Activated naive CD4-positive, alpha-beta T cell treated with anti-CD3 and anti-CD28 coated beads, Interleukin-2, amount 50 U/mL, for 24 hours (primary cell): ENCODE data around the gene GNG7.

Source experiments
- H3K27ac Mint-ChIP-seq: one replicate; pipeline ENCODE4 v1.8.0; 2021; ENCODE audit warnings: mild to moderate bottlenecking, mixed read lengths
- H3K27me3 Mint-ChIP-seq: one replicate; pipeline ENCODE4 v1.8.0; 2021; ENCODE audit warnings: mixed read lengths
- H3K36me3 Mint-ChIP-seq: one replicate; pipeline ENCODE4 v1.8.0; 2021; ENCODE audit warnings: mixed read lengths
- H3K4me1 Mint-ChIP-seq: one replicate; pipeline ENCODE4 v1.8.0; 2021; ENCODE audit warnings: mixed read lengths
- H3K4me3 Mint-ChIP-seq: one replicate; pipeline ENCODE4 v1.8.0; 2021; ENCODE audit warnings: mild to moderate bottlenecking, mixed read lengths
- H3K9me3 Mint-ChIP-seq: one replicate; pipeline ENCODE4 v1.8.0; 2021; ENCODE audit warnings: mixed read lengths

GNG7 gene

DNA sequence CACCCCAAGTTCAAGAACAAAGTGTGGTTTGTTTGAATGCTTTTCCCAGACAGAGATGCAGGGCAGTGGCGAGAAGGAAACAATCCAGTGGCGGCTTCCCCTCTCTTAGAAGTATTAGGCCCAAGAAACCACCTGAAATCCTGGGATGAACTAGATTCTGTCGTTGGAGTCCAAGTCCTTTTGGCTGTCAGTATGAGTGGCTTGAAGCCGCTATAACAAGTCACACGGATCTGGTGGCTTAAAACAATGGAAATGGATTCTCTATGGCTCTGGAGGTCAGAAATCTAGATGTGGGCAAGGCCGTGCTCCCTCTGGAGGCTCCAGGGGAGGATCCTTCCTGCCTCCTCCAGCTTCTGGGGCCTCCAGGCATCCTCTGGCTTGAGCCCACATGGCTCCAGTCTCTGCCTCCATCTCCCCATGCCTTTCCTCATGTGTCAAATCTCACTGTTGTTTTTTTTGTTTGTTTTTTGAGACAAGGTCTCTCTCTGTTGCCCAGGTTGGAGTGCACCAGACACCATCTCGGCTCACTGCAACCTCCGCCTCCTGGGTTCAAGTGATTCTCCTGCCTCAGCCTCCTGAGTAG is 97.7 kb downstream of the GNG7 start:
- H3K36me3 Mint-ChIP-seq, result peaks cover 1% of the 10 kb centered on the region
- H3K27me3 Mint-ChIP-seq, result no peaks in the 10 kb centered on the region
- H3K4me1 Mint-ChIP-seq, result peaks cover 21% of the 10 kb centered on the region
- H3K4me3 Mint-ChIP-seq, result no peak overlapping the region
- H3K9me3 Mint-ChIP-seq, result no peaks in the 10 kb centered on the region
- no peak overlapping the region for H3K27ac Mint-ChIP-seq

DNA sequence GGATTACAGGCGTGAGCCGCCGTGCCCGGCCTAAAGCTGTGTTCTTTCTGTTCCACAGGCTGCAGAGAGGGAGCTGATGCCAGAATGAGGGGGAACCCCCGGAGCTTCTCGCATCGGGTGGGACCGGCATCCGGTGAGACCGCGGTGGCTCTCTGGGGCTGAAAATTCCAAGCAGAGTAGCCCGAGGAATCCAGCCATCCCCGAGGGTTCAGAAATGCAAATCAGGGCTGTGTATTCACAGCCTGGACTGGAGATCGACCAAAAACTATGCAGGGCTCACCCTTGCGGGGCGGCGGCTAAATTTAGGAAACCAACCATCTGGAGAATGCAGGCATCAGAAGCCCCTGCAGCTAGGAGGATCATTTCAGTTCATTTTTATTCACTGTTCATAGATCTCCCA is 99.2 kb downstream of the GNG7 start:
- H3K4me3 Mint-ChIP-seq, result no peak overlapping the region
- H3K27ac Mint-ChIP-seq, result no peak overlapping the region
- H3K36me3 Mint-ChIP-seq, result peaks cover 1% of the 10 kb centered on the region
- peaks cover 19% of the 10 kb centered on the region for H3K4me1 Mint-ChIP-seq
- H3K27me3 Mint-ChIP-seq, result no peaks in the 10 kb centered on the region
- no peaks in the 10 kb centered on the region for H3K9me3 Mint-ChIP-seq

DNA sequence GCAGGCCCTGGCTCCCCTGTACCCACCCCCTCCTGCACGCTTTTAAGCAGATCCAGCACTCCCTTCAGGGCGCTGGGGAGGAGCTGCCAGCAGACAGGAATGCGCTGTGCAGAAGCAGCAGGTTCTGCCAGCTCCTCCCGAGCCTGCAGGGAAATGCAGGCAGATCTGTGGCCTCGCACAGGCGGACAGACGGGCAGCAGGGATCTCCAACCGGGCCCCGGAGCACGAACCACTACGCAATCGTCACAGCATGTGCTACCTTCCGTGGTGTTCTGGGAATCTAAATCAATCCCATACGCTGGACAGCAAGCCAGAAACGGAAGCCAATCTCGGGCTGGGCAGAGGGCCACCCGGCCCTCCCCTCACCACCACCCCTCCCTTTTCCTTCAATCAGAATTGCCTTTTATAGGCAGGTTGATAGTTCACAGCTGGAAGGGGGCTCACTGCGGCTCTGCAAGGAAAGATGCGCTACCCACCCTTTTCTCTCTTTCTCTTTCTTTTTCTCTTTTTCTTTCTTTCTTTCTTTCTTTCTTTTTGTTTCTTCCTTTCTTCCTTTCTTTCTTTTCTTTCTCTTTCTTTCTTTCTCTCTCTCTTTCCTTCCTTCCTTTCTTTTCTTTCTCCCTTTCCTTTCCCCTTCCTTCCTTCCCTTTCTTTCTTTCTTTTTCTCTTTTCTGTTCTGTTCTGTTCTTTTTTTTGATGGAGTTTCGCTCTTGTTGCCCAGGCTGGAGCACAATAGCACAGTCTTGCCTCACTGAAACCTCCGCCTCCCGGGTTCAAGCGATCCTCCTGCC is 99.9 kb downstream of the GNG7 start:
- H3K4me3 Mint-ChIP-seq, result no peak overlapping the region
- H3K4me1 Mint-ChIP-seq, result peaks cover 12% of the 10 kb centered on the region
- H3K27ac Mint-ChIP-seq, result no peak overlapping the region
- H3K9me3 Mint-ChIP-seq, result no peaks in the 10 kb centered on the region
- peaks cover 1% of the 10 kb centered on the region for H3K36me3 Mint-ChIP-seq
- no peaks in the 10 kb centered on the region for H3K27me3 Mint-ChIP-seq

DNA sequence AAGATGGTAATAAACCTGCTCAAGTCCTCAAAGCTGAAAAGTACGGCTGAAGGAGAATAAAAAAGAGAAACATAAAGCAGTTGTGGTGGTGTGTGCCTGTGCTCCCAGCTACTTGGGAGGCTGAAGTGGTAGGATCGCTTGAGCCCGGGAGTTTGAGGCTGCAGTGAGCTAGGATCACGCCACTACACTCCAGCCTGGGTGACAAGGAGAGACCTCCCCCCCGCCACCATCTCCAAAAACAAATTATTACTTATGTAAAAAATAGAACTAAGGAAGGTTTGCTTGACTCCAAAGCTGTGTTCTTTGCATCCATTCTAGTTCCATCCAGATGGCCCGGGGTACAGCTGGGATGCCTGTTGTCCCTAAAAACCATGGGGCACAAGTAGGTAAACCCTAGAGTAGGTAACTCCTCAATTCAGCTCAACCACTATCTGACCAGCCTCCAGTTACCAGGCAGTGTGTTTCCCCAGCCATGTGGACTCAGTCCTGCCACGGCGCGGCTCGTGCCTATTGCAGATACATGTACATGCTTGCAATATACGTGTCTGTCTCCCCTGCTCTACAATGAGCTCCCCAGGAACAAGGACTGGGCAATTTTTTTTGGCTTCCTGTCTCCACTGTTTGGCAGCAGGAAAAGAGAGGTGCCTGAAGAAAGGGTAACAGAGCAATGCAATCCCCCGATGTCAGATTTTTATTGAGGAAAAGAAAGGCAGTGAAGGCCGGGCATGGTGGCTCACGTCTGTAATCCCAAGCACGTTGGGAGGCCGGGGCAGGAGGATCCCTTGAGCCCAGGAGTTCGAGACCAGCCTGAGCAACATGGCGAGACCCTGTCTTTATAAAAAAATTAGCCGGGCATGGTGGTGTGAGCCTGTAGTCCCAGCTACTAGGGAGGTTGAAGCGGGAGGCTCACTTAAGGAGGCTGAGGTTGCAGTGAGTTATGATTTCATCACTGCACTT is 101.3 kb downstream of the GNG7 start:
- H3K27ac Mint-ChIP-seq, result no peak overlapping the region
- H3K36me3 Mint-ChIP-seq, result peaks cover 1% of the 10 kb centered on the region
- H3K9me3 Mint-ChIP-seq, result no peaks in the 10 kb centered on the region
- H3K27me3 Mint-ChIP-seq, result no peaks in the 10 kb centered on the region
- H3K4me1 Mint-ChIP-seq, result peaks cover 11% of the 10 kb centered on the region
- no peak overlapping the region for H3K4me3 Mint-ChIP-seq

DNA sequence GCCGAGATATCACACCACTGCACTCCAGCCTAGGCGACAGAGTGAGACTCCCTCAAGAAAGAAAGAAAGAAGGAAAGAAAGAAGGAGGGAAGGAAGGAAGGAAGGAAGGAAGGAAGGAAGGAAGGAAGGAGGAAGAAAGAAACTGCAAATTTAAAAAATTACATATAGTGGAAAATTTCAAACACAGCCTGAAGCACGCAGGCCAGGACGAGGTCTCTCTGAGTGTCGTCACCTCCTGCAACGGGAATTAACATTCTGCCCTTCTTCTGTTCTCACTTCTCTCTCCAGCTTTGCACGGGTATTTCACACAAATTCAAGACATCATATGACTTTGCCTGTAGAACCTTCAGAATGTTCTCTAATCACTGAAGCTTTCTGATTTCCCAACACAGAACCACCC is 108.2 kb downstream of the GNG7 start:
- no peak overlapping the region for H3K27ac Mint-ChIP-seq
- no peaks in the 10 kb centered on the region for H3K27me3 Mint-ChIP-seq
- H3K4me1 Mint-ChIP-seq, result peaks cover 8% of the 10 kb centered on the region
- H3K9me3 Mint-ChIP-seq, result no peaks in the 10 kb centered on the region
- H3K4me3 Mint-ChIP-seq, result no peak overlapping the region
- H3K36me3 Mint-ChIP-seq, result no peaks in the 10 kb centered on the region

DNA sequence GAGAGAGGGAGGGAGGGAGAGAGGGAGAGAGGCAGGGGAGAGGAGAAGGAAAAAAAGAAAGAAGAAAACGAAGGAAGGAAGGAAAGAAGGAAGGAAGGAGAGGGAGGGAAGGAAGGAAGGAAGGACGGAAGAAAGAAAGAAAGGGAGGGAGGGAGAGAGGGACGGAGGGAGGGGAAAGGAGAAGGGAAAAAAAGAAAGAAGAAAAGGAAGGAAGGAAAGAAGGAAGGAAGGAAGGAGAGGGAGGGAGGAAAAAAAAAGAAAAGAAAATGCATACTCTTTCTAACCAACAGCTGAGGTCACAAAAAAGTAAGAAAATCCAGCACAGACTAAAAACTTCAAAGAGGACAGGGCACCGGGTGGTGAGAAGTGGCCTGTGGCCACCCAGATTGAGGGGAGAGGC is 109.7 kb downstream of the GNG7 start:
- H3K27me3 Mint-ChIP-seq, result no peaks in the 10 kb centered on the region
- no peaks in the 10 kb centered on the region for H3K4me1 Mint-ChIP-seq
- no peaks in the 10 kb centered on the region for H3K9me3 Mint-ChIP-seq
- H3K36me3 Mint-ChIP-seq, result no peaks in the 10 kb centered on the region
- no peak overlapping the region for H3K27ac Mint-ChIP-seq
- no peak overlapping the region for H3K4me3 Mint-ChIP-seq

DNA sequence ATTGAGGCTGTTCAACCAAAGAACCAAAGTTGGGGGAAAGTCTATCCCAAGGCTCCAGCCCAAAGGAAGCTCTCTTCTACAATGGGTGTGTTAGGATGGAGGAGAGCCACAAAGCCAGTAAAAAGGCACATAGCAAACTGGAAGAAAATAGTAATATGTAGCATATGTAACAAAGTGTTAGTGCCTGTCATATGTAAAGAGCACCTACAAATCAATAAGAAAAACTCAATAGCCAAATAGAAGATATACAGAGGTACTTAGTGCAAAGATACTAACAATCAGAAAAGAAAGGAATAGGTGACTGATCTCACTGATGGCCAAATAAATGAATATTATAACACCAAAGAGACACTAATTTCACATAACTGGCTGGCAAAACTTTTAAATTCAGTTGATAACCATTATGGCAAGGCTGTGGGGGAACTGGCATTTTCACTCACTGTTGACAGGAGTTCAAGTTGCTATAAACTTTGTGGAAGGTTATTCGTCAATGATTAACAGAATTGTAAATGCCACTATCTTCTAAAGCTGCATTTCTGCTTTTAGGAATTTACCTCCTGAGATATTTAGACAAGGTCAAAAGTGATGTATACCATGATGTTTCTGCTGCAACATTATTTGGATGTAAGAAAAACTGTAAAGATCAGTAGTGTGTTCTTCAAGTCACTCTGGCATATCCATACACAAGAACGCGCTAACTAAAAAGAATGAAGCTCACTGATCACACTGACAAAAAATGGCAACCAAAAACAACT is 110.8 kb downstream of the GNG7 start:
- no peaks in the 10 kb centered on the region for H3K4me1 Mint-ChIP-seq
- H3K27me3 Mint-ChIP-seq, result no peaks in the 10 kb centered on the region
- H3K9me3 Mint-ChIP-seq, result no peaks in the 10 kb centered on the region

DNA sequence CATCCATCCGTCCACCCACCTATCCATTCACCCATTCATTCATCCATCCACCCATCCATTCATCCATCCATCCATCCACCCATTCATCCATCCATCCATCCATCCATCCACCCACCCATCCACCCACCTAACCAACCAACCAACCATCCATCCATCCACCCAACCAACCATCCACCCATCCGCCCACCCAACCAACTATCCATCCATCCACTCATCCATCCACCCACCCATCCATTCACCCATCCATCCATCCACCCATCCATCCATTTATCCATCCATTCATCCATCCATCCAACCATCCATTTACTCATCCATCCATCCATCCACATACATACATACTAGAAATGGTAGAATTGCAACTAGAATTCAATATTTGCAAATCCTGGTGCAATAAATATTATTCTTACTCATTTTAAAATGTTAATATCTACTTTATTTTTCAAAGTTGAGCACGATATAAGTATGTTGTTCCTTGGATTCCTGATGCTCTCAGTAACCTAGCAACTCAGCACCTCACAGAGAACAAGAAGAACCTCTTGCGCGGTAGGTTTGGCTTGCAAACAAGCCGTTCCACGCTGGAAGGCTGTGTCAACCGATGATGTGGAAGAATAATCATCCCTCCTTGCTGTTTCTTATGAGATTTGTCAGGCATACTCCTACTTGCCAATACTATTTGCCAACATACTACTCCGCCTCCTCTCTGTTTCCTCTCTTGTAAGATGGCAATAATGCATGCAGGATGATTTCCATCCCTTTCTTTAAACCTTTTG is 111.7 kb downstream of the GNG7 start:
- H3K27ac Mint-ChIP-seq, result no peak overlapping the region
- H3K27me3 Mint-ChIP-seq, result no peaks in the 10 kb centered on the region
- H3K36me3 Mint-ChIP-seq, result no peaks in the 10 kb centered on the region
- H3K4me3 Mint-ChIP-seq, result no peak overlapping the region
- H3K9me3 Mint-ChIP-seq, result no peaks in the 10 kb centered on the region
- H3K4me1 Mint-ChIP-seq, result no peaks in the 10 kb centered on the region

More for the DNA sequence above, 110.8 kb downstream of the GNG7 start:
- no peak overlapping the region for H3K4me3 Mint-ChIP-seq
- no peaks in the 10 kb centered on the region for H3K36me3 Mint-ChIP-seq
- H3K27ac Mint-ChIP-seq, result no peak overlapping the region

DNA sequence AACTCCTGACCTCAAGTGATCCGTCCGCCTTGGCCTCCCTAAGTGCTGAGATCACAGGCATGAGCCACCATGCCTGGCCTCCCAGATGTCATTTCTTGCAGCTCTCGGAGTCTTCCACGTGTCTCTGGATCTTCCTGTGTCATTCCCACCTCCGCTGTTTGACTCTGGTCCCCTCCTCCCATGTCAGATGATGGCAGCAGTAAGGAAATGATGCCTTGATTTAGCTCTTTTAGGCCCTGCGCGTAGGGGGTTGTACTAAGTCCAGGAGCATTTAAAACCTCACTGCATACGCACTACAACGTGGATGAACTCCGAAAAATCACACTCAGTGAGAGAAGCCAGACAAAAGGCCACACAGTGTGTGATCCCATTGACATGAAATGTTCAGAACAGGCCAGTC is 113.1 kb downstream of the GNG7 start:
- Mint-ChIP-seq H3K36me3 (no peaks in the 10 kb centered on the region), H3K4me3 (no peak overlapping the region), H3K27me3 (no peaks in the 10 kb centered on the region), H3K4me1 (no peaks in the 10 kb centered on the region), H3K27ac (no peak overlapping the region), H3K9me3 (no peaks in the 10 kb centered on the region)

DNA sequence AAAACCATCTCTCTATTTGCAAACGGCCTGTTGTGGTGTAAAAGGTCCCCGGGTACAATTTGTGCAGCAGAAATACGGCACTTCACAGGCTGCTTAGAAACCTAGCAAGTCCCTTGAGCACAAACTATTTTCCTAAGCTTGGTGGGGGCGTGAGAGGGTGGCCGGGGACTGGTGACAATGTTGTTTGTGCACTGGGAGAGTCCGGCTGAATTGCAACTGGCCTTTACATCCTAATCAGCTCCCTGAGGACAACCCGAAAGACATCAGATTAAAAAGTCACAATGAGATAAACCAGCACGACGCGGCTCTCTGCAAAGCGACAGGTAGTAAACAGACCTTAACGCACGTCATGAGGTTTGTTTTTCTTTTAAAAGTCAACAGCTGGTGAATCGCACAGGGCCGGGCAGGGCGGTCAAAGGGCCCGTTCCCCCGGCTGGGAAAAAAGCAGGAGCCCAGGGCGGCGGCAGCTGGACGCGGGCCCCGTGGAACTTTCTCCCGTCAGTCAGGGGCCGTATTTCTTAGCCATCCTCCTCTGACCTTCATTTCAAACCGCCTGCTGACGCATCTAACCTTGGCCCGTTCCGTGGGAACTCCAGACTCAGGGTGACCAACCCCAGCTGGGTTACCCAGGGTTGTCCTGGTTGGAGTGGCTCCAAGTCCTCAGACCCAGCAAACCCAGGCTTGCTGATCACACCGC is 114.3 kb downstream of the GNG7 start:
- Mint-ChIP-seq H3K36me3 (no peaks in the 10 kb centered on the region), H3K27ac (no peak overlapping the region), H3K27me3 (no peaks in the 10 kb centered on the region), H3K9me3 (no peaks in the 10 kb centered on the region), H3K4me3 (no peak overlapping the region), H3K4me1 (no peaks in the 10 kb centered on the region)

DNA sequence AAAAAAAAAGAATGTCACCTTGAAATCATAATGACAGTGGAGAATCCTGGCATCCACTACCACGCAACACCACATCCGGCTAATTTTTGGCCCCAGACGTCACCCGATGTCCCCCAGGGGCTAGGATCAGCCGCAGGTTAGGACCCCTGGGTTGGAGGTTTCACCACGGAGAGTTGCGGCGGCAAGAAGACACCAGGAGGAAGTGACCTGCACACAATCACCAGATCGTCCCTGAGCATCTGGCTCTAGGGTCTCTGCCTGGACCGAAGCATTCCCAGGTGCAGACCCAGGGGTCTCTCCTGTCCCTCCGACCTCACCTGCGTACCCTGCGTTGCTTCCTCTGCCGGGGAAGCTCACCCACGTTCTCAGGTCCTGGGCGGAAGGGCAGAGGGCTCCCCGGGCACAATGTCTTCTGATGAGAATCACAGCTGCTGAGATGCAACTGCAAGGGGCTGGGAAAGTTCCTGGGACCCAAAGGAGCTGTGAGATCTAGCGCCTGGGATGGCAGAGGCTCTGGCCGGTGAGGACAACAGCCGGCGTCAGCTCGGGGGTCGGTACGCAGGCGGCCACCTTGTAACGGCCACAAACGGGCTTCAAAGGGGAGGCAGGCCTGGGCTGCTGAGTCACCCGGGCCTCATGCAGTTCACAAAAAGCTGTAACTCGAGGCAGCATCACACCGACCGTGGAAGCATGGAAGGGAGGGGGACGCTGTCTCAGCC is 115.3 kb downstream of the GNG7 start:
- no peaks in the 10 kb centered on the region for H3K27me3 Mint-ChIP-seq
- H3K9me3 Mint-ChIP-seq, result no peaks in the 10 kb centered on the region
- no peak overlapping the region for H3K27ac Mint-ChIP-seq
- H3K36me3 Mint-ChIP-seq, result no peaks in the 10 kb centered on the region
- H3K4me3 Mint-ChIP-seq, result no peak overlapping the region
- no peaks in the 10 kb centered on the region for H3K4me1 Mint-ChIP-seq

DNA sequence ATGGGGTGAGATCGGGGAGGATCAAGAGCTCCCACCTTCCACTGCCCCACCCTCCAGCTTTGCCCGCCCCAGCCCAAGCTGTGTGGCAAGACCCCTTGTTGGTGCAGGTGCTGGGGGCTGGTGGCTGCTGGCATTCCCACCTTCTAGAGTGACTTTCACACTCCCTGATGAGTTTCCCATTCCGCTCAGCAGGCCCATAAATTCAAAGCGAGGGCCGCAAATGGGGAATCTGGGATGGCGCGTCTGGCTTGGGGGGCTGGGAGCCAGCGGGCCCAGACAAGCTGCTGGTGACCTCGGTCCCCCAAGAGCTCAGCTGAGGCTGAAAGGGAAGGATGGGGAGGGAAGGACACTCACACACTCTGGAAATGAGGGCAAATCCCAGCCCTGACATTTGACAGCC is 116.3 kb downstream of the GNG7 start:
- Mint-ChIP-seq H3K4me1 (no peaks in the 10 kb centered on the region), H3K4me3 (no peak overlapping the region), H3K27ac (no peak overlapping the region)

DNA sequence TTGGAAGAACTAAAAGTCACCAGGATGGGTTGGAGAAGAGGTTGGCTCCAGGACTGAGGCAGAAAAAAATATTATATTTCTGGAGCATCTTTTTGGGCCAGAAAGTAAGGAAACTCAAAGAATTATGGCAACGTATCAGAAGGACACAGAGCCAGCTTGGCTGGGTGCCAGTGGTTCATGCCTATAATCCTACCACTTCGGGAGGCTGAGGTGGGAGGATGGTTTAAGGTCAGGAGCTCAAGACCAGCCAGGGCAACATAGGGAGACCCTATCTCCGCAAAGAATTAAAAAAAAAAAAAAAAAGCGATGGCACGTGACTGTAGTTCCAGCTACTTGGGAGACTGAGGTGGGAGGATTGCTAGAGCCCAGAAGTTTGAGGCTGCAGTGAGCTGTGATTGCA is 118.5 kb downstream of the GNG7 start:
- peaks cover 2% of the 10 kb centered on the region for H3K36me3 Mint-ChIP-seq
- H3K4me3 Mint-ChIP-seq, result no peak overlapping the region
- no peaks in the 10 kb centered on the region for H3K27me3 Mint-ChIP-seq
- no peak overlapping the region for H3K27ac Mint-ChIP-seq
- H3K9me3 Mint-ChIP-seq, result no peaks in the 10 kb centered on the region
- no peaks in the 10 kb centered on the region for H3K4me1 Mint-ChIP-seq

More for the DNA sequence above, 116.3 kb downstream of the GNG7 start:
- H3K36me3 Mint-ChIP-seq, result peaks cover 2% of the 10 kb centered on the region
- H3K9me3 Mint-ChIP-seq, result no peaks in the 10 kb centered on the region
- H3K27me3 Mint-ChIP-seq, result no peaks in the 10 kb centered on the region
